GM19043 (cell line): Measurements from ENCODE around the gene MRTO4.
"Not testable (repeated sequence)": the region's sequence is repeated elsewhere in the genome, so short reads cannot be mapped to it uniquely, and the experiment has no call there.

Experiments used
- ATAC-seq: cut with Tn5 transposase; IDR thresholded peaks from one replicate; pipeline ENCODE4 v1.9.1; 2021; ENCODE audit warnings: low read depth; ENCODE audit not compliant: unreplicated experiment

The MRTO4 gene

DNA sequence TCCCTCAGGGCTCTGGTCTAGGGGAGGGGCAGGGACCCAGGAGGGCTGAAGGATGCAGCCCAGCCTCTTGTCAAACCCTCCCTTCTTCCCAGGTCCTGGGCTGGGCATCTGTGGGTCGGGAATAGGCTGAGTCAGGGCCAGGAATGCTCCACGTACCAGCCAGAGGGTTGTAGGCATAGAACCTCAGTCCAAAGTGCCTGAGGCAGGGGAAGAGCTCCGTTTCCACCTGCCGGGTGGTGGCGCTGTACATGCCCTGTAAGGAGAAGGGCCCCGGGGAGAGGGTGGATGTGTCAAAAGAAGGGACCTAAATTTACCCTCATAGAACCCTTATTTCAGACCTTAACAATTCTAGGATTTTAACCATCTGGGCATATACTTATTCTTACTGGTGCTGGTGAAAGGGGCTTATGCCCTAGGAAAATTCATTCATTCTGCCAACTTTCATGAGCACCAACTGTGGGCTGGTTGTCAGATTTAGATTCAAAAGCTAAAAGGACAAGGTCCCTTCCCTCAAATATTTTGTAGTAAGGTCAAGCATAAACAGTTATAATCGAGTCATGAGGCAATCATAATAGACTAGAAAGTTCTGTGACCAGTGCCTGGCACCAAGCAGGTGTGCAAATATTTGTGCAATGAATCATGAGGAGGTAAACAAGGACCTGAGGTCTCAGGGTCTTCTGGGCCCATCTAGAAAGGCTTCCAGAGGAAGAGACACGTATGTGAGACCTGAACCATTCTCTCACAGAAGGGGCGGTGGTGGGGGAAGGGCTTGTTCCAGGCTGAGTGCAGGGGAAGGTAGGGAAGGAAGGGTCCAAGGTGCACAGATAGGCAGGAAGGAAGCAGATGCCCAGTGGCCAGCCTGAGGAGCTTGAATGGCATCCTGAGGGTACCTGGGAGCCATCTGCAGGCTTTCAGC is 18.1 kb downstream of the MRTO4 start:
- not testable (repeated sequence) for ATAC-seq

DNA sequence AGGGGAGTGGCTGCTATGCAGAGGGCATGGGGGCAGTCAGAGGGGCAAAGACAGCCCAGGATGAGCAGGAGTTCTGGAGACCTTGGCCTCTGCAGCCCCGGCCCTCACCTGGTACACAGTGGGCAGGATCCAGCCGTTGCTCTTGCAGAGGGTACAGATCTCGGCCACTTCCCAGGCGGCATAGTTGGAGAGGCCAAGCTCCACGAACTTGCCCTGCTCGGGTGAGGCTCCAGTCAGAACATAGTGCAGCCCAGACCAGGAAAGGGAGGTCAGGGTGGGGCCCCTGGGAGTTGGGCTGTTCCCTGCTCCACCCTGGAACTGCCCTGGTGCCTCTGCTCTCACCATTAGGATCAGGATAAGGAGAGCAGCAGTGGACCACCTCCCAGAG is 18.7 kb downstream of the MRTO4 start:
- ATAC-seq = not testable (repeated sequence)

DNA sequence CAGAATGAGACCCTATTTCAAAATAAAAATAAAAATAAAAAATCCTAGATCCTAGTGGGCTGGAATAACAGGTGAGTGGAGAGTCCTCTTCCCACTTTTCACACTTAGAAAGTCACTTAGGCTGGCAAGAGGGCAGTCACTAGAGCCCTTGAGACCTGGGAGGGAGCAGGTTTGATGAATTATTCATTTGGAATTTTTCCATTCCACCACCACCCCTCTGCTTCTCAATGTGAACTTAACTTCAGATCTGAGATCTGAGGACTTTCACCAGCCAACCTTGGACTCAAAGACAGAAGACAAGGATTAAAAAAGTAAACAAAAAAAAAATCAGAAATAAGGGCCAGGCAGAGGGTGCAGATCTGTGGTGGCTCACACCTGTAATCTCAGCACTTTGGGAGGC is 20.5 kb downstream of the MRTO4 start:
- ATAC-seq = no peak

DNA sequence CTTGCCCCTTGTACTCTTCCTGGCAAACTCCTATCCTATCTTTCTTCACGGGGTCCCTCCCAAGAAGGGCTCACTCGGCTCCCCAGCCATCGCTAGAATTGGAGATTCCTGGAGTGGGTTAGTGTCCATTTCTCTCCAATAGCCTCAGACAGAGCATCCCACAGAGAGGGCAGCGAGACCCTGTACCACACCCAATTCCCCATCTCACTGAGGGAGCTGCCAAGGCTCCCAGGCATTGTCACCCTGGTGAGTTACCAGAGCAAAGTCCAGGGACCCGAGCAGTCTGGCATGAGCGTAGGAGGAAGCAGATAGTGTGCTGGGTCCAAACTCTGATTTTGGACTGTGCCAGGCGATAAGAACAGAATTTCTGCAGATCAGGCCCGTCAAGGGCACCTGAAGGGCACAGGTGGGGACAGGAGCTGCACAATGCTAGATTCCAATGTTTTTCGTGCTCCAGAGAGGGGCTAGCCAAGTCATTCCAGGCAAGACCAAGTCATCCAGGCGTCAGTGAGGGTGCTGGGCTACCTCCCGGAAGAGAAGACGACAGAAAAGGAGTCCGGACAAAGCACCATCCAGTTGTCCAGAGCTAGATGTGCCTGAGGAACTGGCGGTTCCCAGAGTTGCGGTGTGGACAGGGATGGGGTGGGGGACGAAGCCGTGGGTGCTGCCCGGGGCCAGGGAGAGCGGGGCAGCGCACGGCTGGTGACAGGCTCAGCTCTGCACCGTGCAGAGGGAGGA is 21.7 kb downstream of the MRTO4 start:
- ATAC-seq = no peak

DNA sequence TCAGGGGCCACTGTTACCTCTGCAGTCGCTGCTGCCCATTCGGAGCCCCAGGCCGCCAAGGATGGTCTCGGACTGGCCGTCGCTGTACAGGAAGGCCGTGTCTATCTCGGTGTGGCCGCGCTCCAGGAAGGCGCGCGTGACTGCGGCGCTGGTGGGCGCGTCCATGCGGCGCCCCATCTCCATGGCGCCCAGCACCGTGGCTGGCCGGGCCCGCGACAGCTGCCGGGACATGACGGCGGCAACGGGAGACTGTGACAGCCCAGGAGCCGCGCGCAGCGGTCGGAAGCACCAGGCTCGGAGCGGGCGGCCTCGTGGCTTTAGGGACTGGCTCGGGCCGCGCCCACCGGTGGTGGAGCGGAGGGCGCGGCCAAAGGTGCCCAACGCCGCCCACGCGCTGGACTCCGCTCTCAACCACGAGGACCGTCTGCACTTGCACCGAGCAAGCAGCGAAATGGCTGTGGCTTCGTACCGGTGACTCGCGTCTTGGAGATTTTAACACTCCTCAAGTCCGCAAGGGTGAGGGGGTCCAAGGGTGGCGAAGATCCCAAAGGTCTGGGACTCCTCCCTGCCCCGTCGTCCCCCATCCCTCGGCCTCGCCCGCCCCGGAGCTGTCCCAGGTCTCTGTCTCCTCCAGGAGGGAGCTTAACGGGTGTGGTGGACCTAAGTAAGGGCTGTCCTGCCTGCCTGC is 22.4 kb downstream of the MRTO4 start:
- ATAC-seq = not testable (repeated sequence)

DNA sequence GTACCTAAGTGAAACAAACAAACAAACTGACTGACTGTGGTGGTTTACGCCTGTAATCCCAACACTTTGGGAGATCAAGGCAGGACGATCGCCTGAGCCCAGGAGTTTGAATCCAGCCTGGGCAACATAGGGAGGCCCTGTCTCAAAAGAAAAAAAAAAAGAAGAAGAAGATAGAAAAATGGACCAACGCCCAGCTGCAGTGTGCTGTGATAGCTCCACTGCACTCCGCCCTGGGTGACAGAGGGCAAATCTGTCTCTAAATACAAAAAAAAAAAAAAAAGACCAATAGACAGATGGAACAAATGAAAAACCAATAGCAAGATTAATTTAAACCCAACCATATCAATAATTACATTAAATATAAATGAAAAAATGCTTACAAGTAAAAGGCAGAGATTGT is 23.0 kb downstream of the MRTO4 start:
- no peak for ATAC-seq

DNA sequence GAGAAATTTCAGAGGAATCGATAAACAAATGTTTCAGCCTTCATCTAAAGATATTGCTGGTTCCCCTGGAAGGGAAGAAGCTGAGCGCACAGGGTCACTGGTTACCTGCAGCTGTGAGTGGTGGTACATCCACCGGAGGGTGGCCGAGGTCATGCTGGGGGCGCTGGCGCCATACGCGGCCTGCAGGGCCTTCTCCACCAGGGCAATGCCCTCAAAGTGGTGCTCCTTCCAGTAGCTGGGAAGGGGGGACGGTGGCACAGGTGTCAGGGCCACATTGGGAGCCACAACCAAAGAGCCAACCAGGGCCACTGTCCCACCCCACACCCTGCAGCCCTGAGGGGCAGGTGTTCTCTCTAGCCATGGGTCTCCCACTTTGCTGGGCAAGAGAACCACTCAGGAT is 32.3 kb downstream of the MRTO4 start:
- no peak for ATAC-seq

DNA sequence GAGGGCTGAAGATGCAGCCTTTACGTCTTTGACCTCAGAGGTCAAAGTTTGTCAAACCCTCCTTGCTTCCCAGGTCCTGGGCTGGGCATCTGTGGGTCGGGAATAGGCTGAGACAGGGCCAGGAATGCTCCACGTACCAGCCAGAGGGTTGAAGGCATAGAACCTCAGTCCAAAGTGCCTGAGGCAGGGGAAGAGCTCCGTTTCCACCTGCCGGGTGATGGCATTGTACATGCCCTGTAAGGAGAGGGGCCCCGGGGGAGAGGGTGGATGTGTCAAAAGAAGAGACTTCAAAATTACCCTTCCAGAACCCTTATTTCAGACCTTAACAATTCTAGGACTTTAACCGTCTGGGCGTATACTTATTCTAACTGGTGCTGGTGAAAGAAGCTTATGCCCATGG is 33.3 kb downstream of the MRTO4 start:
- no peak for ATAC-seq

DNA sequence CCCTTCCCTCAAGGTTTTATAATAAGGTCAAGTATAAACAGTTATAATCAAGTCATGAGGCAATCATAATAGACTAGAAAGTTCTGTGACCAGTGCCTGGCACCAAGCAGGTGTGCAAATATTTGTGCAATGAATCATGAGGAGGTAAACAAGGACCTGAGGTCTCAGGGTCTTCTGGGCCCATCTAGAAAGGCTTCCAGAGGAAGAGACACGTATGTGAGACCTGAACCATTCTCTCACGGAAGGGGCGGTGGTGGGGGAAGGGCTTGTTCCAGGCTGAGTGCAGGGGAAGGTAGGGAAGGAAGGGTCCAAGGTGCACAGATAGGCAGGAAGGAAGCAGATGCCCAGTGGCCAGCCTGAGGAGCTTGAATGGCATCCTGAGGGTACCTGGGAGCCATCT is 33.8 kb downstream of the MRTO4 start:
- not testable (repeated sequence) for ATAC-seq

DNA sequence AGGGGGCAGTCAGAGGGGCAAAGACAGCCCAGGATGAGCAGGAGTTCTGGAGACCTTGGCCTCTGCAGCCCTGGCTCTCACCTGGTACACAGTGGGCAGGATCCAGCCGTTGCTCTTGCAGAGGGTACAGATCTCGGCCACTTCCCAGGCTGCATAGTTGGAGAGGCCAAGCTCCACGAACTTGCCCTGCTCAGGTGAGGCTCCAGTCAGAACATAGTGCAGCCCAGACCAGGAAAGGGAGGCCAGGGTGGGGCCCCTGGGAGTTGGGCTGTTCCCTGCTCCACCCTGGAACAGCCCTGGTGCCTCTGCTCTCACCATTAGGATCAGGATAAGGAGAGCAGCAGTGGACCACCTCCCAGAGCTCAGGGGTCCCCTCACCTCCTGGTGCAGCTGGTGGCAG is 34.2 kb downstream of the MRTO4 start:
- ATAC-seq = not testable (repeated sequence)

DNA sequence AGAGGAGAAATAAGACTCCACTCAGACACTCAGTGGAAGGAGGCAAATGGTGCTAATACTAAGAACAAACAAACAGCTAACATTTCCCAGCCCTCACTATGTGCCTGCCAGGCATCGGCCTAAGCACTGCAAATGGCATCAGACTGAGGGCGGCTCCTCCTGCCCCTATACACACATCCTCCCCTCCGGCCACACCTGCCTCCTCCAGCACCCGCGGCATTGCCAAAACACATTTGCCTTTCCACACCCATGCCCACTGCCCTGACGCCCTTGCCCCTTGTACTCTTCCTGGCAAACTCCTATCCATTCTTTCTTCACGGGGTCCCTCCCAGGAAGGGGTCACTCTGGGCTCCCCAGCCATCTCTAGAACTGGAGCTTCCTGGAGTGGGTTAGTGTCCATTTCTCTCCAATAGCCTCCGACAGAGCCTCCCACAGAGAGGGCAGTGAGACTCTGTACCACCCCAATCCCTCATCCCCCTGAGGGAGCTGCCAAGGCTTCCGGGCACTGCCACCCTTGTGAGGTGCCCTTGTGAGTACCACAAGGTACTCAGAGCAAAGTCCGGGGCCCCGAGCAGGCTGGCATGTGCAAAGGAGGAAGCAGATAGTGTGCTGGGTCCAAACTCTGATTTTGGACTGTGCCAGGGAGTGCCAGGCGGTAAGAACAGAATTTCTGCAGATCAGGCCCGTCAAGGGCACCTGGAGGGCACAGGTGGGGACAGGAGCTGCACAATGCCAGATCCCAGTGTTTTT is 36.0 kb downstream of the MRTO4 start:
- ATAC-seq = no peak

DNA sequence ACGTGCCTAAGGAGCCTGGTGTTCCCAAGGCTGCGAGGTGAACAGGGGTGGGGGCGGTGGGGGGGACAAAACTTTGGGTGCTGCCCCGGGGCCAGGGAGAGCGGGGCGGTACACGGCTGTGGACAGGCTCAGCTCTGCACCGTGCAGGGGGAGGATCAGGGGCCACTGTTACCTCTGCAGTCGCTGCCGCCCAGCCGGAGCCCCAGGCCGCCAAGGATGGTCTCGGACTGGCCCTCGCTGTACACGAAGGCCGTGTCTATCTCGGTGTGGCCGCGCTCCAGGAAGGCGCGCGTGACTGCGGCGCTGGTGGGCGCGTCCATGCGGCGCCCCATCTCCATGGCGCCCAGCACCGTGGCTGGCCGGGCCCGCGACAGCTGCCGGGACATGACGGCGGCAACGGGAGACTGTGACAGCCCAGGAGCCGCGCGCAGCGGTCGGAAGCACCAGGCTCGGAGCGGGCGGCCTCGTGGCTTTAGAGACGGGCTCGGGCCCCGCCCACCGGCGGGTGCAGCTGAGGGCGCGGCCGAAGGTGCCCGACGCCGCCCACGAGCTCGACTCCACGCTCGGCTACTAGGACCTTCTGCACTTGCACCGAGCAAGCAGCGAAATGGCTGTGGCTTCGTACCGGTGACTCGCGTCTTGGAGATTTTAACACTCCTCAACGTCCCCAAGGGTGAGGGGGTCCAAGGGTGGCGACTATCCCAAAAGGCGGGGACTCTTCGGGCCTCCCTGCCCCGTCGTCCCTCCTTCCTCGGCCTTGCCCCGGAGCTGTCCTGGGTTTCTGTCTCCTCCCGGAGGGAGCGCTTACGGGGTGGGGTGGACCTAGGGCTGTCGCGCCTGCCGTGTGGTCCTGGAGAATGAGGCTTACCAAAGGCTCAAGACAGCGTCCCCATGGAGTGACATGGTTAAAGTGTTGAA is 37.0 kb downstream of the MRTO4 start, which contains the start of gene AKR7A3:
Gene AKR7A3 (minus strand): TSS at position 447 of the 918 bp plus-strand sequence. CDS start 61 bp downstream, at position 386.
- not testable (repeated sequence) for ATAC-seq

DNA sequence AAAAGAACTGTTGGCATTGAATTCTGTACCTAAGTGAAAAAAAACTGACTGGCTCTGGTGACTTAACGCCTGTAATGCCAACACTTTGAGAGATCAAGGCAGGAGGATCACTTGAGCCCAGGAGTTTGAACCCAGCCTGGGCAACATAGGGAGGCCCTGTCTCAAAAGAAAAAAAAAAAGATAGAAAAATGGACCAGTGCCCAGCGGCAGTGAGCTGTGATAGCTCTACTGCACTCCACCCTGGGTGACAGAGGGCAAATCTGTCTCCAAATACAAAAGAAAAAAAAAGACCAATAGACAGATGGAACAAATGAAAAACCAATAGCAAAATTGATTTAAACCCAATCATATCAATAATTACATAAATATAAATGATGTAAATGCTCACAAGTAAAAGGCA is 37.6 kb downstream of the MRTO4 start:
- ATAC-seq = no peak

DNA sequence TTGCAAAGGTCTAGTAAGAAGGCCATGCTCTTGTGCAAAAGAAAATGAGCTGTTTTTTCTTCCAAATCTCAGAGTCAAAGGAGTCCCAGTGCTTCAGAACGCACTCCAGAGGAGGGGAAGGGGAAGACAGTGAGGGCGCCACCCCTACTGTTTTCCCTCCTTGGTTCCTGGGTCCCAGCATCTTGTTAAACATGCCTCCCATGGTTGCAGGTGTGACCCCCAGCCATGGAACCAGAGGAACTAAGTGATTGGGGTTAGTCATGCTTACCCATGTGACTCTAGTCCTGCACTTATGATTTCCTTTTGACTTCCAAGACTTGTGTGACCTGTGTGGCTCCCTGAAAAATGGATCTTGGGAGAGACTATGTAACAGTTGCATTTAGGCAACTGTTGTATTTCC is 43.0 kb downstream of the MRTO4 start:
- no peak for ATAC-seq

DNA sequence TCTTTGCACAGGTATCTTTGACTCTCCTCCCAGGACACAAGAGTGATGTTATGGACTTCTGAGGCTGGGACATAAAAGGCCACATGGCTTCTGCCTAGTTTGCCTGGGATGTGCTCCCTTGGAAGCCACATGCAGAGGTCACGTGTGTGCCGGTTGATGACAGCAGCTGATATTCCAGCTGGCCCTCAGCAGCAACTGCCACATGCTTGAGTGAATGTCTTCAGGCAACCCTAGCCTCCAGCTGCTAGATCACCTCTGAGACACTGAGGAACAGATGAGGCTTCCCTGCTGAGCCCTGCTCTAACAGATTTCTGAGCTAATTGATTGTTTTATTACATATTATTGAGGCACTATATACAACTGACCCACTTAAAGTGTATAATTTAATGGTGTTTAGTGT is 48.6 kb downstream of the MRTO4 start:
- no peak for ATAC-seq

DNA sequence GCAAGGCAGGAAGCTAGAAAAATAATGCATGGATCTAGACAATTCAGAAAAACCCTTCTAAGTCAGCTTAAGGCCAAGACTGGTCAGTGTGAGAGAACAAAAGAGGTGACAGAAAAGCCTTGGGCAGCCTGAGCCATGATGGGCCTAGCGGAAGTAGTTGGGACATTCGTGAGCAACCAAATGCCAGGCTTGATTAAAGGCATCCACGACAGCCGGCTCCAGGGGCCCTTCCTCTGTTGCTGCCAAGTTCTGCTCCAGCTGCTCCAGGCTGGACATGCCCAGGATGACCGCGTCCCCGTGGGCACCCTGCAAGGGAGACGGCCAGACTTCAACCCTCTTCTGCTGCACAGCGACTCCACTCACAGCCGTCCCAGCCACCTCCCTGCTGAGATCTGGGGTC is 52.5 kb downstream of the MRTO4 start:
- ATAC-seq = not testable (repeated sequence)

DNA sequence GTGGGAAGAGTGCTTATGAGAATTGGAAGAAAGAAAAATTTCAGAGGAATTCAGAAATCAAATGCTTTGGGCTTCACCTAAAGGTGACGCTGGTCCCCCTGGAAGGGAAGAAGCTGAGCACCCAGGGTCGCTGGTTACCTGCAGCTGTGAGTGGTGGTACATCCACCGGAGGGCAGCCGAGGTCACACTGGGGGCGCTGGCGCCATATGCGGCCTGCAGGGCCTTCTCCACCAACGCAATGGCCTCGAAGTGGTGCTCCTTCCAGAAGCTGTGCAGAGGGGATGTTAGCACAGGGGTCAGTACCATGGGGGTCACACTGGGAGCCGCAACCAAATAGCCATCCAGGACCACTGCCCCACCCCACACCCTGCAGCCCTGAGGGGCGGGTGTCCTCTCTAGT is 54.3 kb downstream of the MRTO4 start:
- ATAC-seq = no peak

DNA sequence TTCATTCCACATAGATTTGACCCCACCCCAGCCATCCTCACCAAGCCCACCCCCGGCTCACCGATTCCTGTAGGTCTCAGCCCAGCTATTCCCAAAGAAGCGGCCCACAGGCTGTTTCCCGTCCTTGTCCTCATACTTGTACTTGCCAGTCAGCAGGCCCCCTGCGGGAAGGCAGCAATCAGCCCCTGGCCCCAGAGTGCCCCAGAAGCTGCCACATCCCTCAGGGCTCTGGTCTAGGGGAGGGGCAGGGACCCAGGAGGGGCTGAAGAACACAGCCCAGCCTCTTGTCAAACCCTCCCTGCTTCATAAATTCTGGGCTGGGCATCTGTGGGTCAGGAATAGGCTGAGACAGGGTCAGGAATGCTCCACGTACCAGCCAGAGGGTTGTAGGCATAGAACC is 55.3 kb downstream of the MRTO4 start:
- no peak for ATAC-seq

DNA sequence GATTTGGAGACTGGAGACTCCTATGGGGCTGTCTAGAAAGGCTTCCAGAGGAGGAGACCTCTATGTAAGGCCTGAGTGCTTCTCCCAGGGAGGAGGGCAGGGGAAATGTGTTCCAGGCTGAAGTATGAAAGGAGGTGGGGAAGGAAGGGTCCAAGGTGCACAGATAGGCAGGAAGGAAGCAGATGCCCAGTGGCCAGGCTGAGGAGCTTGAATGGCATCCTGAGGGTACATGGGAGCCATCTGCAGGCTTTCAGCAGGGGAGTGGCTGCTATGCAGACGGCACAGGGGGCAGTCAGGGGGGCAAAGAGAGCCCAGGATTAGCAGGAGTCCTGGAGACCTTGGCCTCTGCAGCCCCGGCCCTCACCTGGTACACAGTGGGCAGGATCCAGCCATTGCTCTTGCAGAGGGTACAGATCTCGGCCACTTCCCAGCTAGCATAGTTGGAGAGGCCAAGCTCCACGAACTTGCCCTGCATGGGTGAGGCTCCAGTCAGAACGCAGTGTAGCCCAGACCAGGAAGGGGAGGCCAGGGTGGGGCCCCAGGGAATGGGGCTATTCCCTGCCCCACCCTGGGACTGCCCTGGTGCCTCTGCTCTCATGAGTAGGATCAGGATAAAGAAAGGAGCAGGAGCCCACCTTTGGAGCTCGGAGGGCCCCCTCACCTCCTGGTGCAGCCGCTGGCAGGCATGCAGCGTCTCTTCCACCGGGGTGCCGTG is 56.3 kb downstream of the MRTO4 start:
- ATAC-seq = no peak
